Heart left ventricle (tissue), 16 donors: ENCODE measurements around the gene PTK7. TPM values are rescaled to one million over a fixed set of nuclear protein-coding genes. Genes with fewer than 3 reads are reported as not detected.

Experiments used
- ATAC-seq, 4 donors: fragments of 200-7000 bp; cut with Tn5 transposase; one replicate each; pipeline ENCODE4 v1.9.1; 2020 to 2022; ENCODE audit warnings: moderate library complexity in 4 of 4, mild to moderate bottlenecking in 3 of 4, moderate number of reproducible peaks in 1 of 4
- DNase-seq, 5 donors: peaks; one replicate each; pipeline ENCODE4 v3.0.0-alpha.2; 2020
- H3K27ac ChIP-seq, 12 donors: fragments of 200-600 bp; sonication (generic) in 4 of 12; one replicate each; pipeline versions ENCODE4 v1.5.0 to v1.8.0; 2016 to 2022; ENCODE audit warnings: mild to moderate bottlenecking in 2 of 12
- H3K27me3 ChIP-seq, 9 donors: fragments of 200-600 bp; sonication (generic) in 2 of 9; one replicate each; pipeline versions ENCODE4 v1.5.1 to v1.8.0; 2016 to 2022; ENCODE audit warnings: mild to moderate bottlenecking in 3 of 9
- H3K36me3 ChIP-seq, 9 donors: fragments of 200-600 bp; sonication (generic) in 2 of 9; one replicate each; pipeline versions ENCODE4 v1.5.0 to v1.8.0; 2018 to 2022; ENCODE audit warnings: mild to moderate bottlenecking in 2 of 9
- H3K4me1 ChIP-seq, 12 donors: fragments of 200-600 bp; sonication (generic) in 4 of 12; one replicate each; pipeline versions ENCODE4 v1.5.0 to v1.8.0; 2016 to 2022; ENCODE audit warnings: mild to moderate bottlenecking in 3 of 12
- H3K4me3 ChIP-seq, 12 donors: fragments of 200-600 bp; sonication (generic) in 4 of 12; one replicate each; pipeline versions ENCODE4 v1.5.0 to v1.8.0; 2017 to 2022; ENCODE audit warnings: mild to moderate bottlenecking in 9 of 12, moderate library complexity in 4 of 12
- H3K9me3 ChIP-seq, 12 donors: fragments of 200-600 bp; sonication (generic) in 4 of 12; one replicate each; pipeline versions ENCODE4 v1.5.0 to v1.8.0; 2016 to 2022; ENCODE audit warnings: mild to moderate bottlenecking in 1 of 12
- POLR2A ChIP-seq, 2 donors: fragments of 450-650 bp; IDR thresholded peaks; one replicate each; pipeline ENCODE4 v1.6.1; 2017; ENCODE audit warnings: antibody characterized with exemption in 2 of 2, mild to moderate bottlenecking in 2 of 2, moderate library complexity in 2 of 2
- WGBS, 4 donors: extraction: QIAGEN DNeasy Blood & Tissue Kit in 2 of 4; methylation state at CpG; one replicate each; pipeline versions ENCODE4 v1.1.5 to v1.1.7; 2013 to 2018; 5-methylcytosine and 5-hydroxymethylcytosine counted together
- intact Hi-C, 10 donors: fragments of 100-400 bp; cut with DNase I; formaldehyde crosslinking; loops; one replicate each; pipeline versions ENCODE4 v1.11.1 to v1.14.2; 2022
- polyA plus RNA-seq, 2 donors: library from polyadenylated mRNA; stranded (reverse); fragments of 200-250 nt; gene quantifications; one replicate each; pipeline ENCODE4 v1.2.3, GENCODE V29; 2013
- total RNA-seq, 9 donors: library from RNA; depleted of rRNA in 2 of 9; stranded (reverse); fragments of >200 nt in 2 of 9; fragmentation: NEBNext Ultra II Directional in 3 of 9; extraction: Animal tissue kit (Norgen Biotek cat#: 25700) in 3 of 9; gene quantifications; one replicate each; pipeline versions ENCODE4 v1.1.0 to v1.2.4, GENCODE V29; 2016 to 2023
- TF ChIP-seq, protein P1 (sequence below), 12 donors: fragments of 200-600 bp; sonication (generic) in 4 of 12; IDR thresholded peaks; one replicate each; pipeline versions ENCODE4 v1.5.0 to v1.8.0; 2018 to 2022; ENCODE audit warnings: antibody characterized with exemption in 12 of 12, mild to moderate bottlenecking in 5 of 12
- donor health status: ischemic (EF 13 %, LVEDD 7.1; RV severe dilation, severe dysfunction).
- donor health status: healthy with polysubstance abuse.
- donor health status: DM: no; HTN: yes; CAD: no.
- donor health status: DM: no; HTN: no; CAD: no.
- donor health status: ischemic (EF 25% LVEDD 6.9; RV normal size, moderate dysfunction).
- donor health status: ischemic (EF 25% LVEDD 5.7; RV mildly dilated, moderate dysfunction).
- donor health status: healthy.
- donor health status: DM: yes; HTN: yes; CAD: no.
- donor health status: ischemic (EF 35%, LVEDD 5.7; RV mildly dilated, moderate dysfunction).
- donor health status: nonischemic (EF 11% LVEDD 7.7; RV severe dilation, severe dysfunction).
- donor health status: DM: yes; HTN: yes; CAD: no.
- donor health status: PGD.
- donor health status: ischemic (EF 29% LVEDD 5.4; RV normal size, mild dysfunction).
- donor health status: nonischemic (EF 23%, LVEDD 6.1; RV moderate dilation, normal function).

The PTK7 gene
- total and polyA plus RNA-seq, 11 donors: 1.4 to 10.4 (median 1.9) TPM

DNA sequence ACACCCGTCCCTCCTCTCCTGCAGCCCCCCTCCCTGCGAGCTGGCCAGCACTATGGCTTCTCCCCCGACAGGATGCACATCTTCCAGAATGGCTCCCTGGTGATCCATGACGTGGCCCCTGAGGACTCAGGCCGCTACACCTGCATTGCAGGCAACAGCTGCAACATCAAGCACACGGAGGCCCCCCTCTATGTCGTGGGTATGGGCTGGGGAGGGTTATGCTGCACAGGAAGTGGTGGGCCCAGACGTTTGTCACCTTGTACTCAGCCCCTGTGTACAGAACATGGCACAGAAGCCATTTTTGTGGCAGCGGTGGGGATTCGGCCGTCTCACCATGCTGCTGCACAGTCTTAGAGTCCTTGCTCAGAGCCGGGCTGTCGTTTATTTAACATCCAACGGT lies 66.0 kb downstream of the PTK7 start:
- no peak for ATAC-seq
- TF ChIP-seq, protein P1, sequence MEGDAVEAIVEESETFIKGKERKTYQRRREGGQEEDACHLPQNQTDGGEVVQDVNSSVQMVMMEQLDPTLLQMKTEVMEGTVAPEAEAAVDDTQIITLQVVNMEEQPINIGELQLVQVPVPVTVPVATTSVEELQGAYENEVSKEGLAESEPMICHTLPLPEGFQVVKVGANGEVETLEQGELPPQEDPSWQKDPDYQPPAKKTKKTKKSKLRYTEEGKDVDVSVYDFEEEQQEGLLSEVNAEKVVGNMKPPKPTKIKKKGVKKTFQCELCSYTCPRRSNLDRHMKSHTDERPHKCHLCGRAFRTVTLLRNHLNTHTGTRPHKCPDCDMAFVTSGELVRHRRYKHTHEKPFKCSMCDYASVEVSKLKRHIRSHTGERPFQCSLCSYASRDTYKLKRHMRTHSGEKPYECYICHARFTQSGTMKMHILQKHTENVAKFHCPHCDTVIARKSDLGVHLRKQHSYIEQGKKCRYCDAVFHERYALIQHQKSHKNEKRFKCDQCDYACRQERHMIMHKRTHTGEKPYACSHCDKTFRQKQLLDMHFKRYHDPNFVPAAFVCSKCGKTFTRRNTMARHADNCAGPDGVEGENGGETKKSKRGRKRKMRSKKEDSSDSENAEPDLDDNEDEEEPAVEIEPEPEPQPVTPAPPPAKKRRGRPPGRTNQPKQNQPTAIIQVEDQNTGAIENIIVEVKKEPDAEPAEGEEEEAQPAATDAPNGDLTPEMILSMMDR (IDR thresholded peaks at IDR 0.05): no peak
- no peak for TF ChIP-seq POLR2A (IDR thresholded peaks at IDR 0.05)
- Histone ChIP-seq H3K27ac (no peak overlapping the region), H3K36me3 (no peaks in the 10 kb centered on the region), H3K27me3 (no peaks in the 10 kb centered on the region), H3K4me3 (no peak overlapping the region), H3K9me3 (no peaks in the 10 kb centered on the region), H3K4me1 (peaks cover 0 to 14% (median 11%) of the 10 kb centered on the region in 12 donors)
- DNase-seq: no peak
- WGBS, 4 donors: 68 to 80% (median 77%) methylated on average over 9 to 14 of the region's 14 CpGs
- intact Hi-C loops: loop anchor here in 9 of 10 donors (2.0 to 5.0 kb wide), 9 partner anchors 25 to 241 kb away; partner anchors contain the start of genes KLHDC3 (in 2 of the 9), MEA1 (in 2 of the 9) and PTK7 (in 1 of the 9)

GRCh38 chr6:43143235-43144128 lies 67.4 kb downstream of the PTK7 start:
- TF ChIP-seq POLR2A (IDR thresholded peaks at IDR 0.05): no peak
- TF ChIP-seq, protein P1 (IDR thresholded peaks at IDR 0.05): peak; percentile 86 to 98 (median 94)
- Histone ChIP-seq H3K9me3 (no peaks in the 10 kb centered on the region), H3K36me3 (no peaks in the 10 kb centered on the region), H3K4me1 (peaks cover 0 to 17% (median 11%) of the 10 kb centered on the region in 12 donors), H3K27me3 (no peaks in the 10 kb centered on the region), H3K27ac (peak overlapping the region in 8 of 12 donors; percentile 2 to 70 (median 34)), H3K4me3 (peak overlapping the region in 2 of 12 donors; percentile 12 to 32)
- ATAC-seq: peak; percentile 84 to 97 (median 96)
- DNase-seq: peak; percentile 87 to 95 (median 90)
- 7 to 12% (median 8%) methylated on average over 23 to 25 of the region's 25 CpGs for WGBS, 4 donors
- intact Hi-C loops: loop anchor here (1.0 to 5.0 kb wide), 11 partner anchors 23 to 243 kb away; partner anchors contain the start of genes KLHDC3 (in 2 of the 10), MEA1 (in 2 of the 10) and PTK7 (in 1 of the 10)

- no peaks in the 10 kb centered on the region for H3K9me3 ChIP-seq
- no peak overlapping the region for H3K4me3 ChIP-seq
- no peak for DNase-seq
- H3K27ac ChIP-seq: no peak overlapping the region
- peaks cover 0 to 17% (median 11%) of the 10 kb centered on the region in 12 donors for H3K4me1 ChIP-seq
- ATAC-seq: no peak
- no peaks in the 10 kb centered on the region for H3K27me3 ChIP-seq
- TF ChIP-seq POLR2A (IDR thresholded peaks at IDR 0.05): no peak
- TF ChIP-seq, protein P1 (IDR thresholded peaks at IDR 0.05): no peak
- H3K36me3 ChIP-seq: no peaks in the 10 kb centered on the region
- 80 to 84% (median 82%) methylated on average over 6 of the region's 6 CpGs for WGBS, 4 donors
- intact Hi-C loops: loop anchor here in 9 of 10 donors (2.0 to 5.0 kb wide), 6 partner anchors 68 to 243 kb away; partner anchors contain the start of genes KLHDC3 (in 2 of the 9), MEA1 (in 2 of the 9) and PTK7 (in 1 of the 9)
Measured at GRCh38 chr6:43144879-43145278, 68.8 kb downstream of the PTK7 start.

- 90 to 96% (median 91%) methylated on average over 3 of the region's 3 CpGs for WGBS, 4 donors
- no peak for ATAC-seq
- DNase-seq: no peak
- Histone ChIP-seq H3K27me3 (no peaks in the 10 kb centered on the region), H3K27ac (no peak overlapping the region), H3K36me3 (no peaks in the 10 kb centered on the region), H3K4me1 (peaks cover 0 to 17% (median 11%) of the 10 kb centered on the region in 12 donors), H3K4me3 (no peak overlapping the region), H3K9me3 (no peaks in the 10 kb centered on the region)
- TF ChIP-seq, protein P1 (IDR thresholded peaks at IDR 0.05): no peak
- TF ChIP-seq POLR2A (IDR thresholded peaks at IDR 0.05): no peak
- intact Hi-C loops: no loop called here
Measured at GRCh38 chr6:43146261-43146660, 70.1 kb downstream of the PTK7 start.
